Hepatocyte (in vitro differentiated cells): ENCODE data around the gene VILL. TPM values are rescaled to one million over a fixed set of nuclear protein-coding genes. Genes with fewer than 3 reads are reported as not detected.

ENCODE experiments used
- DNase-seq: peaks from one replicate; pipeline ENCODE4 v3.0.0-alpha.2; 2016; ENCODE audit warnings: low spot score
- H2AFZ ChIP-seq: fragments of 200-600 bp; sonication (generic); 2 replicates; pipeline ENCODE4 v1.6.0; 2016; ENCODE audit warnings: antibody characterized with exemption, mild to moderate bottlenecking
- H3K27ac ChIP-seq: fragments of 200-600 bp; sonication (generic); 2 replicates; pipeline ENCODE4 v1.5.1; 2016; ENCODE audit warnings: mild to moderate bottlenecking
- H3K27me3 ChIP-seq: fragments of 200-600 bp; sonication (generic); 2 replicates; pipeline ENCODE4 v1.6.1; 2016
- H3K36me3 ChIP-seq: fragments of 200-600 bp; sonication (generic); replicated peaks from 2 replicates; pipeline ENCODE4 v1.5.1; 2016; ENCODE audit warnings: low read depth; ENCODE audit not compliant: insufficient read depth
- H3K4me1 ChIP-seq: fragments of 200-600 bp; sonication (generic); 2 replicates; pipeline ENCODE4 v1.5.1; 2016; ENCODE audit warnings: mild to moderate bottlenecking, moderate library complexity; ENCODE audit not compliant: insufficient read depth
- H3K4me2 ChIP-seq: fragments of 200-600 bp; sonication (generic); 2 replicates; pipeline ENCODE4 v1.6.0; 2016
- H3K4me3 ChIP-seq: fragments of 200-600 bp; sonication (generic); 2 replicates; pipeline ENCODE4 v1.5.1; 2016; ENCODE audit warnings: mild to moderate bottlenecking
- H3K79me2 ChIP-seq: fragments of 200-600 bp; sonication (generic); 2 replicates; pipeline ENCODE4 v1.6.0; 2017; ENCODE audit warnings: mild to moderate bottlenecking
- H3K9me2 ChIP-seq: fragments of 200-600 bp; sonication (generic); replicated peaks from 2 replicates; pipeline ENCODE4 v1.6.0; 2017; ENCODE audit warnings: mild to moderate bottlenecking; ENCODE audit not compliant: insufficient read depth
- H3K9me3 ChIP-seq: fragments of 200-600 bp; sonication (generic); 2 replicates; pipeline ENCODE4 v1.5.1; 2016; ENCODE audit warnings: low read depth, mild to moderate bottlenecking
- H4K20me1 ChIP-seq: fragments of 200-600 bp; sonication (generic); 2 replicates; pipeline ENCODE4 v1.6.0; 2016; ENCODE audit warnings: mild to moderate bottlenecking; ENCODE audit not compliant: insufficient read depth, poor library complexity, severe bottlenecking
- EZH2 ChIP-seq: fragments of 200-600 bp; sonication (generic); IDR thresholded peaks from 2 replicates; pipeline ENCODE4 v1.6.1; 2016; ENCODE audit warnings: antibody characterized with exemption, mild to moderate bottlenecking, borderline replicate concordance
- EZH2phosphoT487 ChIP-seq: fragments of 200-600 bp; sonication (generic); IDR thresholded peaks from one replicate; pipeline ENCODE4 v1.6.1; 2018; ENCODE audit warnings: antibody characterized with exemption, mild to moderate bottlenecking, low read depth, moderate library complexity; ENCODE audit not compliant: unreplicated experiment, severe bottlenecking
- WGBS: methylation state at CpG from one replicate; pipeline ENCODE4 v1.1.6; 2016; ENCODE audit warnings: low lambda C conversion rate; ENCODE audit errors: missing lambda C conversion rate; 5-methylcytosine and 5-hydroxymethylcytosine counted together
- polyA plus RNA-seq: library from polyadenylated mRNA; unstranded; fragments of >200 nt; fragmentation: Nextera tagmentation; extraction: Ambion mirVana; gene quantifications from 2 replicates; pipeline ENCODE4 v1.2.1, GENCODE V29; 2016
- total RNA-seq: library from RNA; depleted of rRNA; stranded (reverse); fragments of >200 nt; gene quantifications from 2 replicates; pipeline ENCODE4 v1.2.3, GENCODE V29; 2014
- TF ChIP-seq, protein P1 (sequence below): fragments of 200-600 bp; sonication (generic); IDR thresholded peaks from 2 replicates; pipeline ENCODE4 v1.5.1; 2016; ENCODE audit warnings: antibody characterized with exemption, mild to moderate bottlenecking; ENCODE audit not compliant: poor library complexity

VILL gene
- total and polyA plus RNA-seq, 2 experiments from 2014 or later = 39.3 to 47.4 TPM

- Histone ChIP-seq H3K4me3 (peak overlapping the region; percentile 59), H3K27ac (peak overlapping the region; percentile 99), H2AFZ (peak overlapping the region; percentile 73), H3K4me1 (peaks cover 53% of the 10 kb centered on the region), H4K20me1 (no peaks in the 10 kb centered on the region), H3K4me2 (peak overlapping the region; percentile 84), H3K9me2 (no peaks in the 10 kb centered on the region), H3K9me3 (no peaks in the 10 kb centered on the region), H3K36me3 (no peaks in the 10 kb centered on the region), H3K27me3 (no peaks in the 10 kb centered on the region), H3K79me2 (peaks cover 7% of the 10 kb centered on the region)
- peak; percentile 88 for DNase-seq
- TF ChIP-seq EZH2 (no peak), EZH2phosphoT487 (no peak)
- TF ChIP-seq, protein P1, sequence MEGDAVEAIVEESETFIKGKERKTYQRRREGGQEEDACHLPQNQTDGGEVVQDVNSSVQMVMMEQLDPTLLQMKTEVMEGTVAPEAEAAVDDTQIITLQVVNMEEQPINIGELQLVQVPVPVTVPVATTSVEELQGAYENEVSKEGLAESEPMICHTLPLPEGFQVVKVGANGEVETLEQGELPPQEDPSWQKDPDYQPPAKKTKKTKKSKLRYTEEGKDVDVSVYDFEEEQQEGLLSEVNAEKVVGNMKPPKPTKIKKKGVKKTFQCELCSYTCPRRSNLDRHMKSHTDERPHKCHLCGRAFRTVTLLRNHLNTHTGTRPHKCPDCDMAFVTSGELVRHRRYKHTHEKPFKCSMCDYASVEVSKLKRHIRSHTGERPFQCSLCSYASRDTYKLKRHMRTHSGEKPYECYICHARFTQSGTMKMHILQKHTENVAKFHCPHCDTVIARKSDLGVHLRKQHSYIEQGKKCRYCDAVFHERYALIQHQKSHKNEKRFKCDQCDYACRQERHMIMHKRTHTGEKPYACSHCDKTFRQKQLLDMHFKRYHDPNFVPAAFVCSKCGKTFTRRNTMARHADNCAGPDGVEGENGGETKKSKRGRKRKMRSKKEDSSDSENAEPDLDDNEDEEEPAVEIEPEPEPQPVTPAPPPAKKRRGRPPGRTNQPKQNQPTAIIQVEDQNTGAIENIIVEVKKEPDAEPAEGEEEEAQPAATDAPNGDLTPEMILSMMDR = no peak
- WGBS = 13% methylated on average over 46 of the region's 49 CpGs
Measured at GRCh38 chr3:37993820-37994638, 3.4 kb downstream of the VILL start.

DNA sequence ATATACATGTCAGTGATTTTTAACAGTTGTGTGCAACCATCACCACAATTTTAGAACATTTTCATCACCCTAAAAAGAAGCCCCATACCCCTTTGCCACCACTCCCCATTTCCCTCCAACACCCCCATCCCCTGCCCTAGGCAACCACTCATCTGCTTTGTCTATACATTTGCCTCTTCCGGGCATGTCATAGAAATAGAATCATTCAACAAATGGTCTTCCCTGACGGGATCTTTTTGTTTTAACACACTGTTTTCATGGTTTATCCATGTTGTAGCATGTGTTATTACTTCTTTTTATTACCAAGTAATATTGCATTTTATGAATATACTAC, 4.0 kb downstream of the VILL start:
- H3K4me1 ChIP-seq = peaks cover 53% of the 10 kb centered on the region

DNA sequence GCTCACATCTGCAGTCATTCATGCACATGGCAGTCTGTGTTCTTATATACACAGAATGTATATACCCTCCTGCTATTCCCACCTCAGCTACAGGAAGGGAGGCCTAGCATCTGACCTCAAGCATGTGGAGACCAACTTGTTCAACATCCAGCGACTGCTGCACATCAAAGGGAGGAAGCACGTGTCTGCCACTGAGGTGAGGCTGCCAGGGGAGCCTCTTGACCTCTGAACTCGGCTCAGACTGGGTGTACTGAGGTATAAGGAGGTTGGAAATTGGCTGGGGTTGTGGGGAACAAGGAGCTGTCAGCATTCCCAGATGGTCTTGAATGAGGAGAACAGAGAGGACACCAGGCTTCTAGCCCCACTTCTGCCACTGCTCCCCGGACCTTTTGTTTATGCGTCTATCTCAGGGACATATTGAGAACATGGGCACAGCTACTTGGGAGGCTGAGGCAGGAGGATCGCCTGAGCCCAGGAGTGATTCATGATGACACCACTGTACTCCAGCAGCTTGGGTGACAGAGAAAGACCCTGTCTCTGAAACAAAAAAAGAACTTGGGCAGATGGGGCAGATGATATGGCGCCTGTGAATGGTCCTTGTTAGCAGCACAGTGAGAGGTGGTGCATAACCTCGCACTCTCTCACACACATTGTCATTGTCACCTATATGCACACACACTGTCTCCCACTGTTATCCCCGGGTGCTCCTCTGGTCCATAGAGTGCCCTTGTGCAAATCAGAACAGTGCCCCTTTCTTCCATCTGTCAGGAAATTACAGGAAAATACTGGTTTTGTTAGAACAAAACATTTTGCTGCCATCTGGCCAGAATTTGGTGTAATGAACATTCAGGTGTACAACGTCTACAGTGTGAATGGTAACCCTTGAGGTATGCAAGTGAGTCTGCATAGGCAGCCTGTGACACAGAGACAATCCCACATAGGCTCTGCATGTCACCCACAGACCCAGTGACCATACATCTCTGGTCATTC, 5.4 kb downstream of the VILL start:
- H3K4me1 ChIP-seq = peaks cover 43% of the 10 kb centered on the region
- H3K4me2 ChIP-seq = no peak overlapping the region
- peak overlapping the region; percentile 40 for H3K27ac ChIP-seq
- H3K79me2 ChIP-seq = peaks cover 6% of the 10 kb centered on the region
- WGBS = 84% methylated on average over 10 of the region's 10 CpGs
- no peaks in the 10 kb centered on the region for H3K9me3 ChIP-seq
- H3K4me3 ChIP-seq = no peak overlapping the region
- no peaks in the 10 kb centered on the region for H3K9me2 ChIP-seq
- no peaks in the 10 kb centered on the region for H3K27me3 ChIP-seq
- H2AFZ ChIP-seq = no peak overlapping the region
- no peak for TF ChIP-seq EZH2phosphoT487
- TF ChIP-seq, protein P1 = peak; percentile 16
- DNase-seq = no peak
- H4K20me1 ChIP-seq = no peaks in the 10 kb centered on the region
- H3K36me3 ChIP-seq = no peaks in the 10 kb centered on the region

More for the DNA sequence above, 4.0 kb downstream of the VILL start:
- Histone ChIP-seq H3K9me2 (no peaks in the 10 kb centered on the region), H2AFZ (peak overlapping the region; percentile 73), H3K9me3 (no peaks in the 10 kb centered on the region), H3K4me2 (peak overlapping the region; percentile 84), H3K27me3 (no peaks in the 10 kb centered on the region), H3K27ac (peak overlapping the region; percentile 99), H3K4me3 (peak overlapping the region; percentile 59), H4K20me1 (no peaks in the 10 kb centered on the region), H3K79me2 (peaks cover 6% of the 10 kb centered on the region), H3K36me3 (no peaks in the 10 kb centered on the region)
- TF ChIP-seq, protein P1 = no peak
- no peak for TF ChIP-seq EZH2
- no peak for TF ChIP-seq EZH2phosphoT487
- no peak for DNase-seq
- WGBS = 54% methylated on average over 2 of the region's 2 CpGs
